GM12864 (cell line): ENCODE measurements around the gene MANBA.

Experiments used
- DNase-seq: peaks from one replicate; pipeline ENCODE4 v3.0.0-alpha.2; 2011; ENCODE audit warnings: low read depth
- H3K4me3 ChIP-seq: 2 replicates; pipeline ENCODE4 v1.5.1; 2011; ENCODE audit warnings: mild to moderate bottlenecking, low read depth, low read length, control low read depth
- CTCF ChIP-seq: IDR thresholded peaks from 2 replicates; pipeline ENCODE4 v1.5.1; 2011; ENCODE audit warnings: low read depth, mild to moderate bottlenecking, moderate library complexity, low read length, control low read depth, inconsistent platforms; ENCODE audit errors: missing control alignments

MANBA gene

GRCh38 chr4:102586644-102587021, 174.1 kb downstream of the MANBA start:
- H3K4me3 ChIP-seq = no peak overlapping the region
- TF ChIP-seq CTCF = no peak
- DNase-seq = no peak

DNA sequence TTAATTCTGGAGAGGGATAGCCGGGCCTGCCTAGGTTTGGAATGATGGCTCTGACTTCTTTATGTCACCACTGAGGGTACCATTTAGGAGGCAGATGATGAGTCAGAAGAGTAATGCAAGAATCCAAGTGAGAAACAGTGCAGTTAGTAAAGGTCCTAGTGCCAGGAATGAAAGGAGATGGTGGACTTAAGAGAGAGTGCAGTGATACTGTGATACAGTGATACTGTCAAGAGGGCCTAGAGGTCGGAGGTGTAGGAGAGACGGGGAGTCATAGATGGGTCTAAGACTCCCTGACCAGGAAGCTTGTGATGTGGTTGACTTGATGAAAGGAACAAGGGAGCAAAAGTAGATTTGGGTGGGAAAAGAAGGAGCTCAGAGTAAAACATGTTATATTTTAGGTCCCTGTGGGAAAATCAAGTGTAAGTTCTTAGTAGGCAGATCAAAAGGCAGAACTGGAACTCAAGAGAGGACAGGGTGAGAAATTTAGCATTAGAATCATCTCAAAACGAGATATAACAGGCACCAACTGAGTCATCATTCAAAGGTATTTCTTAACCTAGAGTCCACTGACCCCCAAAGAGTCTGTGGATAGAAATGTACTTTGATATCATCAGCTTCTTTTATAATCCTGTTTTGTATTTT, 174.6 kb downstream of the MANBA start:
- no peak overlapping the region for H3K4me3 ChIP-seq
- no peak for TF ChIP-seq CTCF
- no peak for DNase-seq

DNA sequence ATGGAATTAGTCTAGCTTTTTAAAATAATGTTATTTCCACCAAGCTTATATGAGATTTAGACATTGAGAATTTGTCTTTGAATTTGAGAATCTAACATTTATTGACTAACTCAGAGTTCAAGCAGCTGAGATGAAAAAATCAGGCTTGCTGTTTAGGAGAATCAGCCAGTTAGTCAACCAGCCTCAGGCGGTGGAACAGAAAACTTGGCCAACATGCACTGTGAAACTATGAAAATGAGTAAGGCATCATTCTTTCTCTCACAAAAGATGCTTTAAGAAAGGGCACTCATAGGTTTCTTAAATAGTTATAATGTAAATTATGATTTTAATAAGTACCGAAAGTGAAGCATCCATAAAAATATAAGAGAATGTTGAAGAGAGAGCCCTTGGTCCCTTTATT, 175.4 kb downstream of the MANBA start:
- DNase-seq = no peak
- no peak for TF ChIP-seq CTCF

DNA sequence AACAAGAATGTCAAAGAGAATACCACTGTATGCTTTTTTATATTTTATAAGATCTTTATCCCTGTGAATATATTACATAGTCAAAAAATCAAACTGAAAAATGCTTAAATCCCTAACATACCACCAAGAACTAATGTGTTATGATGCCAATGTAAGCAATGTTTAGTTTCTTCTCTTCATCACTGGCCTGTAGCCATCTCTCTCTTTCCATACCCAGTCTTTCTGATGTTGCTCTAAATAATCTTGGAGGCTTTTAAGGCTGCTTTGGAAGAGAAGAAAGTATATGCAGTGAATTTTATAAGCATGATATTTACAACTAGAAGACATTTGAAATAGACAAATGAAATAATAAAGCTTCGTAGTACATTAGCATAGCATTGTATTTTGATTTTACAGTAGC, 176.7 kb downstream of the MANBA start:
- no peak for DNase-seq
- H3K4me3 ChIP-seq = no peak overlapping the region

More for the DNA sequence above, 175.4 kb downstream of the MANBA start:
- H3K4me3 ChIP-seq = no peak overlapping the region

More for the DNA sequence above, 176.7 kb downstream of the MANBA start:
- no peak for TF ChIP-seq CTCF
